HCT116 (cell line): ENCODE data around the gene MINDY1. TPM values are rescaled to one million over a fixed set of nuclear protein-coding genes. Genes with fewer than 3 reads are reported as not detected.
A peak's percentile ranks its signal among the peaks of the same experiment; 100 is the strongest.

ENCODE experiments used
- ATAC-seq: fragments of 200-7000 bp; cut with Tn5 transposase; 2 replicates; pipeline ENCODE4 v1.9.1; 2020; ENCODE audit warnings: mild to moderate bottlenecking, moderate library complexity
- BruUV-seq: library from RNA; stranded (reverse); fragments of 400-500 nt; replicated peaks from 2 replicates; lab custom pipeline; 2021; lab: Mats Ljungman, UMichigan
- CTCF ChIA-PET: fragments of 300-600 bp; sonication (Branson Sonifier 250); formaldehyde crosslinking; loops from one replicate; lab custom pipeline; 2021; ENCODE audit warnings: antibody characterized with exemption; lab: Charles Lee
- POLR2A ChIA-PET: fragments of 300-600, 350-600 bp; sonication (Branson Sonifier 250); formaldehyde crosslinking; loops from one replicate; lab custom pipeline; 2021; ENCODE audit warnings: antibody characterized with exemption; lab: Charles Lee
- RAD21 ChIA-PET, 2 experiments: fragments of 300-600 bp; sonication (Branson Sonifier 250); formaldehyde crosslinking; loops; one replicate each; lab custom pipeline; 2023; ENCODE audit warnings: low total read pairs in 2 of 2; ENCODE audit not compliant: uncharacterized antibody in 2 of 2, unreplicated experiment in 2 of 2, low non-redundant PET in 1 of 2; lab: Charles Lee
- DNase-seq: peaks from one replicate; pipeline ENCODE4 v3.0.0-alpha.2; 2010; ENCODE audit warnings: low read depth, low spot score
- H2AFZ ChIP-seq: fragments of 200-600 bp; shearing (Covaris generic), sonication (generic); 2 replicates; pipeline ENCODE4 v1.6.1; 2017; ENCODE audit warnings: low read depth, mixed run types, mixed read lengths, antibody characterized with exemption, low read length; ENCODE audit not compliant: poor library complexity, severe bottlenecking
- H3K27ac ChIP-seq: 2 replicates; pipeline ENCODE4 v1.5.1; 2012; ENCODE audit warnings: low read depth, low read length
- H3K27me3 ChIP-seq: fragments of 200-600 bp; sonication (generic); 2 replicates; pipeline ENCODE4 v1.6.1; 2016; ENCODE audit warnings: mixed run types, low read length, mixed read lengths; ENCODE audit not compliant: insufficient read depth
- H3K36me3 ChIP-seq, 2 experiments: fragments of 200-500 bp in 1 of 2; fragments of 200-600 bp in 1 of 2; sonication (Bioruptor generic) in 1 of 2; sonication (generic) in 1 of 2; 2 replicates each; pipeline versions ENCODE4 v1.5.1 to v1.6.1; 2014 to 2016; ENCODE audit warnings: low read length in 2 of 2, inconsistent platforms in 1 of 2, mixed read lengths in 1 of 2, mixed run types in 1 of 2; ENCODE audit not compliant: insufficient read depth in 2 of 2, control insufficient read depth in 1 of 2
- H3K4me1 ChIP-seq, 2 experiments: fragments of 200-600 bp in 1 of 2; sonication (generic) in 1 of 2; 2 replicates each; pipeline versions ENCODE4 v1.5.1 to v1.6.1; 2012 to 2017; ENCODE audit warnings: low read length in 2 of 2, inconsistent platforms in 1 of 2, mild to moderate bottlenecking in 1 of 2, mixed read lengths in 1 of 2, mixed run types in 1 of 2, moderate library complexity in 1 of 2; ENCODE audit not compliant: insufficient read depth in 2 of 2, control insufficient read depth in 1 of 2
- H3K4me2 ChIP-seq: fragments of 200-600 bp; sonication (generic); 2 replicates; pipeline ENCODE4 v1.6.1; 2017; ENCODE audit warnings: mixed run types, low read length, mixed read lengths
- H3K4me3 ChIP-seq, 2 experiments: fragments of 200-600 bp in 1 of 2; sonication (generic) in 1 of 2; replicated peaks in 1 of 2; 2 replicates each; pipeline ENCODE4 v1.5.1; 2011 to 2016; ENCODE audit warnings: low read length in 2 of 2, control low read depth in 1 of 2, low read depth in 1 of 2, mild to moderate bottlenecking in 1 of 2, mixed read lengths in 1 of 2, mixed run types in 1 of 2
- H3K79me2 ChIP-seq: fragments of 200-600 bp; sonication (generic); 2 replicates; pipeline ENCODE4 v1.6.1; 2017; ENCODE audit warnings: mild to moderate bottlenecking, mixed run types, low read length, moderate library complexity, mixed read lengths; ENCODE audit not compliant: insufficient read depth
- H3K9ac ChIP-seq: fragments of 200-600 bp; sonication (generic); 2 replicates; pipeline ENCODE4 v1.6.1; 2016; ENCODE audit warnings: low read length, mixed read lengths
- H3K9me2 ChIP-seq: fragments of 200-600 bp; sonication (generic), shearing (Covaris generic); 2 replicates; pipeline ENCODE4 v1.6.1; 2017; ENCODE audit warnings: mixed run types, mild to moderate bottlenecking, moderate library complexity; ENCODE audit not compliant: insufficient read depth
- H3K9me3 ChIP-seq, 2 experiments: fragments of 200-500 bp in 1 of 2; fragments of 200-600 bp in 1 of 2; sonication (Bioruptor generic) in 1 of 2; sonication (generic) in 1 of 2; 2 replicates each; pipeline ENCODE4 v1.6.1; 2014 to 2017; ENCODE audit warnings: low read length in 2 of 2, mixed read lengths in 2 of 2, inconsistent platforms in 1 of 2, low read depth in 1 of 2, mild to moderate bottlenecking in 1 of 2, mixed run types in 1 of 2, moderate library complexity in 1 of 2; ENCODE audit not compliant: control insufficient read depth in 1 of 2, insufficient read depth in 1 of 2
- H4K20me1 ChIP-seq: fragments of 200-600 bp; sonication (generic), shearing (Covaris generic); 2 replicates; pipeline ENCODE4 v1.6.1; 2017; ENCODE audit warnings: mixed run types, mild to moderate bottlenecking, moderate library complexity; ENCODE audit not compliant: insufficient read depth
- POLR2AphosphoS5 ChIP-seq: IDR thresholded peaks from 2 replicates; pipeline ENCODE4 v1.6.1; 2011; ENCODE audit warnings: mild to moderate bottlenecking, low read depth, low read length, moderate library complexity
- REST ChIP-seq: IDR thresholded peaks from 2 replicates; pipeline ENCODE4 v1.6.1; 2012; ENCODE audit warnings: low read depth
- SIN3A ChIP-seq: IDR thresholded peaks from 2 replicates; pipeline ENCODE4 v1.6.1; 2012; ENCODE audit warnings: low read depth
- YY1 ChIP-seq: IDR thresholded peaks from 2 replicates; pipeline ENCODE4 v1.6.1; 2011; ENCODE audit warnings: low read length, low read depth, moderate library complexity, mild to moderate bottlenecking; ENCODE audit not compliant: insufficient replicate concordance; ENCODE audit errors: extremely low read depth
- ZFX ChIP-seq: fragments of 450-650 bp; IDR thresholded peaks from 2 replicates; pipeline ENCODE4 v1.6.1; 2017
- intact Hi-C: fragments of 100-400 bp; cut with micrococcal nuclease; formaldehyde crosslinking; loops from 2 replicates; pipeline ENCODE4 v1.10.0; 2022
- total RNA-seq: library from RNA; stranded (reverse); gene quantifications from one replicate; pipeline ENCODE4 v1.2.1, GENCODE V29; 2021; ENCODE audit not compliant: unreplicated experiment

Gene MINDY1
- total RNA-seq, 1 experiment from 2014 or later = 1.2 TPM

GRCh38 chr1:150974580-150975478 lies 31.9 kb downstream of the MINDY1 start, which contains the start of gene CERS2:
CERS2 (minus strand) TSS chr1:150974835; CDS start chr1:150969090, 5,745 bp downstream.
- Histone ChIP-seq H3K27me3 (no peaks in the 10 kb centered on the region), H3K4me1 (peaks cover 57 to 77% of the 10 kb centered on the region in 2 experiments), H3K4me2 (peak within 1 kb of the TSS; percentile 89), H3K9ac (peak within 1 kb of the TSS; percentile 92), H3K79me2 (peaks cover 44% of the 10 kb centered on the region), H4K20me1 (0 out of 2 replicates have a peak, but pooled peaks cover 4% of the 10 kb centered on the region), H3K9me2 (no peaks in the 10 kb centered on the region), H2AFZ (no peak within 1 kb of the TSS), H3K27ac (peak within 1 kb of the TSS; percentile 79), H3K9me3 (no peaks in the 10 kb centered on the region), H3K36me3 (no peaks in the 10 kb centered on the region), H3K4me3 (peak within 1 kb of the TSS; percentile 84)
- no TSS peak for BruUV-seq
- TF ChIP-seq SIN3A (no peak), POLR2AphosphoS5 (peak; percentile 67), YY1 (peak; percentile 50), ZFX (peak; percentile 88)
- DNase-seq (no peak), ATAC-seq (peak; percentile 50)
- intact Hi-C loops = loop anchor here (5.0 kb wide), 4 partner anchors 48 to 718 kb away; partner anchors contain the start of genes CA14, MCL1 and SETDB1
- RAD21 ChIA-PET = no interaction called here
- CTCF ChIA-PET = no interaction called here
- POLR2A ChIA-PET = interaction anchor here (0.9 to 1.6 kb wide), 3 partner anchors 11 to 345 kb away, joined by 3 to 7 read pairs (median 4); partner anchors contain the start of genes ENSA and MINDY1

- H3K9me2 ChIP-seq = no peaks in the 10 kb centered on the region
- intact Hi-C loops = no loop called here
- BruUV-seq = no TSS peak
- no peaks in the 10 kb centered on the region for H3K9me3 ChIP-seq
- ChIA-PET POLR2A (interaction anchor here (1.6 kb wide), 1 partner anchor 345 kb away, joined by 4 read pairs; the partner anchor contains the start of gene ENSA), RAD21 (no interaction called here), CTCF (no interaction called here)
- DNase-seq = no peak
- 0 out of 2 replicates have a peak, but pooled peaks cover 4% of the 10 kb centered on the region for H4K20me1 ChIP-seq
- peak overlapping the region; percentile 92 for H3K9ac ChIP-seq
- peak overlapping the region; percentile 89 for H3K4me2 ChIP-seq
- peaks cover 52% of the 10 kb centered on the region for H3K79me2 ChIP-seq
- H3K36me3 ChIP-seq = peaks cover 0 to 1% of the 10 kb centered on the region in 2 experiments; a peak in 1 of 4 replicates
- H3K27ac ChIP-seq = peak overlapping the region; percentile 79
- H3K4me1 ChIP-seq = peaks cover 50 to 69% of the 10 kb centered on the region in 2 experiments
- H3K27me3 ChIP-seq = no peaks in the 10 kb centered on the region
- peak overlapping the region; percentile 84 for H3K4me3 ChIP-seq
- ATAC-seq = peak; percentile 29
- no peak overlapping the region for H2AFZ ChIP-seq
- peak; percentile 93 for TF ChIP-seq ZFX
- peak; percentile 40 for TF ChIP-seq YY1
- no peak for TF ChIP-seq REST
Observed at GRCh38 chr1:150973836-150974579, 32.7 kb downstream of the MINDY1 start.
